AG09319 (cell line): ENCODE data around the gene PSMC3.
A peak's percentile ranks its signal among the peaks of the same experiment; 100 is the strongest.

Experiments used
- DNase-seq: peaks from one replicate; pipeline ENCODE4 v3.0.0-alpha.2; 2010; ENCODE audit warnings: low read depth; ENCODE audit errors: extremely low read depth
- CTCF ChIP-seq: IDR thresholded peaks from 2 replicates; pipeline ENCODE4 v1.5.1; 2011; ENCODE audit warnings: low read depth, mild to moderate bottlenecking, inconsistent platforms, low read length, moderate library complexity

PSMC3 gene

GRCh38 chr11:47436726-47437125 is 10.5 kb upstream of the PSMC3 start:
- no peak for DNase-seq
- no peak for TF ChIP-seq CTCF

GRCh38 chr11:47435687-47436086 is 9.4 kb upstream of the PSMC3 start:
- no peak for TF ChIP-seq CTCF
- DNase-seq: no peak

- no peak for TF ChIP-seq CTCF
- peak; percentile 64 for DNase-seq
These were observed 8.0 kb upstream of the PSMC3 start for GRCh38 chr11:47434011-47434786.

GRCh38 chr11:47433157-47433556 is 6.9 kb upstream of the PSMC3 start:
- no peak for TF ChIP-seq CTCF

GRCh38 chr11:47431356-47432083 is 5.3 kb upstream of the PSMC3 start:
- DNase-seq: no peak
- no peak for TF ChIP-seq CTCF

More at GRCh38 chr11:47433157-47433556, 6.9 kb upstream of the PSMC3 start:
- DNase-seq: no peak

GRCh38 chr11:47430524-47430923 is 4.3 kb upstream of the PSMC3 start:
- DNase-seq: no peak
- TF ChIP-seq CTCF: no peak

- DNase-seq: no peak
- TF ChIP-seq CTCF: no peak
These were observed 628 bp downstream of the PSMC3 start for GRCh38 chr11:47425611-47426010.
